ENCODE data around the gene ALPG. TPM values are rescaled to one million over a fixed set of nuclear protein-coding genes. Genes with fewer than 3 reads are reported as not detected.

ALPG gene
- total RNA-seq, 1 experiment from 2014 or later: 0.10 TPM

GRCh38 chr2:232416521-232417470 lies 10.2 kb downstream of the ALPG start:
- H3K79me2 ChIP-seq (ENCODE audit: insufficient read depth, low read length): no peaks in the 10 kb centered on the region
- H3K4me1 ChIP-seq (ENCODE audit: control insufficient read depth in 1 of 2, insufficient read depth in 2 of 2, low read length in 2 of 2): peaks cover 5 to 27% of the 10 kb centered on the region in 2 experiments; a peak in 3 of 4 replicates
- DNase-seq (ENCODE audit: low read depth, low spot score) (no peak), ATAC-seq (no peak)
- TF ChIP-seq RAD21 (IDR thresholded peaks at IDR 0.05; ENCODE audit: low read depth) (no peak), EZH2phosphoT487 (IDR thresholded peaks at IDR 0.05; ENCODE audit: borderline replicate concordance) (no peak), SRF (IDR thresholded peaks at IDR 0.05; ENCODE audit: low read depth) (no peak)
- H3K9me3 ChIP-seq (ENCODE audit: control insufficient read depth in 1 of 2, insufficient read depth in 1 of 2, low read depth in 1 of 2, low read length in 2 of 2): no peaks in the 10 kb centered on the region
- H3K27ac ChIP-seq (ENCODE audit: low read depth, low read length): no peak overlapping the region
- no peak overlapping the region for H3K4me3 ChIP-seq (replicated peaks in 1 of 2; ENCODE audit: low read depth in 1 of 2, low read length in 2 of 2)
- no peaks in the 10 kb centered on the region for H3K36me3 ChIP-seq (ENCODE audit: control insufficient read depth in 1 of 2, insufficient read depth in 2 of 2, low read length in 2 of 2)
- no peaks in the 10 kb centered on the region for H3K27me3 ChIP-seq (ENCODE audit: insufficient read depth, low read length)
- ChIA-PET POLR2A (no interaction called here), RAD21 (ENCODE audit: low non-redundant PET in 1 of 2, low total read pairs in 2 of 2, uncharacterized antibody in 2 of 2, unreplicated experiment in 2 of 2) (no interaction called here), CTCF (no interaction called here)
- H4K20me1 ChIP-seq (ENCODE audit: insufficient read depth): no peaks in the 10 kb centered on the region
- no peak overlapping the region for H3K4me2 ChIP-seq (ENCODE audit: low read length)
- intact Hi-C loops (cut with micrococcal nuclease): no loop called here
- no peaks in the 10 kb centered on the region for H3K9me2 ChIP-seq (ENCODE audit: insufficient read depth)
- no peak overlapping the region for H2AFZ ChIP-seq (ENCODE audit: low read depth, low read length, poor library complexity, severe bottlenecking)
- BruUV-seq (replicated peaks): no TSS peak
- no peak overlapping the region for H3K9ac ChIP-seq (ENCODE audit: low read length)

GRCh38 chr2:232417489-232417888 lies 10.8 kb downstream of the ALPG start:
- Histone ChIP-seq H3K79me2 (ENCODE audit: insufficient read depth, low read length) (no peaks in the 10 kb centered on the region), H3K36me3 (ENCODE audit: control insufficient read depth in 1 of 2, insufficient read depth in 2 of 2, low read length in 2 of 2) (no peaks in the 10 kb centered on the region), H3K9me3 (ENCODE audit: control insufficient read depth in 1 of 2, insufficient read depth in 1 of 2, low read depth in 1 of 2, low read length in 2 of 2) (no peaks in the 10 kb centered on the region), H3K9me2 (ENCODE audit: insufficient read depth) (no peaks in the 10 kb centered on the region), H3K4me1 (ENCODE audit: control insufficient read depth in 1 of 2, insufficient read depth in 2 of 2, low read length in 2 of 2) (peaks cover 5 to 27% of the 10 kb centered on the region in 2 experiments; a peak in 3 of 4 replicates), H2AFZ (ENCODE audit: low read depth, low read length, poor library complexity, severe bottlenecking) (no peak overlapping the region), H3K27ac (ENCODE audit: low read depth, low read length) (no peak overlapping the region), H3K4me3 (replicated peaks in 1 of 2; ENCODE audit: low read depth in 1 of 2, low read length in 2 of 2) (no peak overlapping the region), H3K27me3 (ENCODE audit: insufficient read depth, low read length) (no peaks in the 10 kb centered on the region), H4K20me1 (ENCODE audit: insufficient read depth) (no peaks in the 10 kb centered on the region), H3K9ac (ENCODE audit: low read length) (no peak overlapping the region), H3K4me2 (ENCODE audit: low read length) (no peak overlapping the region)
- DNase-seq (ENCODE audit: low read depth, low spot score) (no peak), ATAC-seq (no peak)
- intact Hi-C loops (cut with micrococcal nuclease): no loop called here
- no peak for TF ChIP-seq MAX (IDR thresholded peaks at IDR 0.05)
- TF ChIP-seq JUND (IDR thresholded peaks at IDR 0.05): no peak
- TF ChIP-seq ZNF274 (IDR thresholded peaks at IDR 0.05; ENCODE audit: low read depth, low read length): no peak
- TF ChIP-seq TCF7L2 (IDR thresholded peaks at IDR 0.05; ENCODE audit: borderline replicate concordance, extremely low read depth, insufficient read depth, insufficient read length): no peak
- TF ChIP-seq YY1 (IDR thresholded peaks at IDR 0.05; ENCODE audit: extremely low read depth, insufficient replicate concordance, low read depth, low read length): no peak
- no peak for TF ChIP-seq CEBPB (IDR thresholded peaks at IDR 0.05; ENCODE audit: low read depth)
- no peak for TF ChIP-seq RAD21 (IDR thresholded peaks at IDR 0.05; ENCODE audit: low read depth)
- TF ChIP-seq REST (IDR thresholded peaks at IDR 0.05; ENCODE audit: low read depth): no peak
- TF ChIP-seq POLR2AphosphoS5 (IDR thresholded peaks at IDR 0.05; ENCODE audit: low read depth, low read length): no peak
- no peak for TF ChIP-seq EGR1 (IDR thresholded peaks at IDR 0.05; ENCODE audit: low read depth)
- TF ChIP-seq SRF (IDR thresholded peaks at IDR 0.05; ENCODE audit: low read depth): no peak
- TF ChIP-seq POLR2A (IDR thresholded peaks at IDR 0.05; ENCODE audit: borderline replicate concordance, extremely low read depth, insufficient read depth, insufficient read length): no peak
- TF ChIP-seq ELF1 (IDR thresholded peaks at IDR 0.05; ENCODE audit: borderline replicate concordance, low read depth): no peak
- RAD21 ChIA-PET (ENCODE audit: low non-redundant PET in 1 of 2, low total read pairs in 2 of 2, uncharacterized antibody in 2 of 2, unreplicated experiment in 2 of 2): no interaction called here
- POLR2A ChIA-PET: no interaction called here
- BruUV-seq (replicated peaks): no TSS peak
- CTCF ChIA-PET: no interaction called here

Measured in HCT116 (cell line).